ENCODE data around the gene SPR. TPM values are rescaled to one million over a fixed set of nuclear protein-coding genes. Genes with fewer than 3 reads are reported as not detected.

The SPR gene
- polyA plus RNA-seq, 3 donors = 10.4 to 14.5 (median 13.6) TPM

DNA sequence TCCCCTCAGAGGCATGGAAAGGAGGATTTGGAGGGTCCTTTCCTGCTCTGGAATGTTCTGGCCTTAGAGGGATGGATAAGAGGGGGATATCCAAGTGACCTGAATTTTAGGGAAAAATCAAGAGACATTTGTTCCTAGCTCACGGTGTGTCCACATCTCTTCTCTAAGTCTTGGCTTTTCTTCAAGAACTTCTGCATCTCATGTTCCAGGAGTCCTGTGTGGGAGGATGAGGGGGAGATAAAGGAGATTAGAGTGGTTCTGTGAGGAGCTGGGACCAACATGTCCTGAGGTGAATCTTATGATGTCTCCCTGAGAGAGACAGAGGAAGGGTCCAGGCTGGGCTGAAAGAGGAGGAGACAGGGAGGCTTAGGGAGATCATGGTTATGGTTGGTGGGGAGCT, 41.8 kb downstream of the SPR start:
- DNase-seq (ENCODE audit: low read depth in 3 of 3, low spot score in 2 of 3) = no peak

DNA sequence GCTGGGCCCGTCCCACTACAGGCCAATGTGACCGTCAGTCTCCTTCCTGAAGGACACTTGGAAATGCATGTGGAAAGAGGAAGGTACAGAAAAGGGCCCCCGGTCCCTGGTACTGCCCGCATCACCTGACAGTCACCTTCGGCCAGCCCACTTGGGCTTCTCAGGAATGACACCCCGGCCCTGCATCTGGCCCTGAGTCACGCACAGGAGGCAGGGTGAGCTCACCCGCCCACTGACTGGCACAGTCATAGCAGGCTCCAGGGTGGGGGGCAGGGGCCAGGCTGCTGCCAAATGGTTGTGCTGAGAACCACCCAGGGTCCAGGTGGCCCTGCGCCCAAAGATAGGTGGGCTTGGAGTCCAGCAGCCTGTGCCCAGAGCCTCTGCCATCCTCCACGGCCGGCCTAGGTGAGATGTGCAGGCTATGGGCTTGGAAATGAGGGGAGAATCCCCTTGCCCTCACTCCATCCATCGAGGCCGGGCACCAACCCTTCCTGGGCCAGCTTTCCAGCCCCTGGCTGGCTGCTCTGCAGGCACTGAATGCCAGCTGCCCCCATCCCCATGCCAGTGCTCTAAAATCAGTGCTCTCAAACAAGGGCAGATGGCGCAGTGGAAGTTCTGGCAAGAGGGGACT, 44.2 kb downstream of the SPR start:
- no peak for DNase-seq (ENCODE audit: low read depth in 3 of 3, low spot score in 2 of 3)

- DNase-seq (ENCODE audit: low read depth in 3 of 3, low spot score in 2 of 3) = no peak
These were observed 45.0 kb downstream of the SPR start for GRCh38 chr2:72932045-72932740.

DNA sequence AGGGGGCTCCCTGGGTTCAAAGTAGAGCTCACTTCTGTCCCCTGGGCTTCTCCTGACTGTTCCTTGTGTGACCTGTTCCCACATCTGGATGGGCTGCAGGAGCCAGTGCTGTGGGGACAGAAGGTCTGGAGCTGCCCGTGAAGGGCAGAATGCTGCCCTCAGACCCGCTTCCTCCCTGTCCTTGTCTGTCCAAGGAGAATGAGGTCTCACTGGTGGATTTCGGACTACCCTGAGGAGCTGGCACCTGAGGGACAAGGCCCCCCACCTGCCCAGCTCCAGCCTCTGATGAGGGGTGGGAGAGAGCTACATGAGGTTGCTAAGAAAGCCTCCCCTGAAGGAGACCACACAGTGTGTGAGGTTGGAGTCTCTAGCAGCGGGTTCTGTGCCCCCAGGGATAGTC, 45.6 kb downstream of the SPR start:
- DNase-seq (ENCODE audit: low read depth in 3 of 3, low spot score in 2 of 3) = no peak

DNA sequence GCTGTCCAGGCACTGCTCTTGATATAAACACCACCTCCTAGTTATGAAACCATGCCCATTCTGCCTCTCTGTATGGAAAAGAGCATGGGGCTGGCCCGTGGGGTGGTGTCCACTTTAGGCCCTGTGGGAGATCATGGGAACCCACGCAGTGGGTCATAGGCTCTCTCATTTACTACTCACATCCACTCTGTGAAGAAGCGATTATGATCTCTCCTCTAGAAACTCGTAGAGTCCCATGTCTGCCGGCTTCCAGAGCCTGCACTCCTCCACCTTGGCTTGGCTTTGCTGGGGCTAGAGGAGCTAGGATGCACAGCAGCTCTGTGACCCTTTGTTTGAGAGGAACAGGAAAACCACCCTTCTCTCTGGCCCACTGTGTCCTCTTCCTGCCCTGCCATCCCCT, 46.0 kb downstream of the SPR start:
- no peak for DNase-seq (ENCODE audit: low read depth in 3 of 3, low spot score in 2 of 3)

DNA sequence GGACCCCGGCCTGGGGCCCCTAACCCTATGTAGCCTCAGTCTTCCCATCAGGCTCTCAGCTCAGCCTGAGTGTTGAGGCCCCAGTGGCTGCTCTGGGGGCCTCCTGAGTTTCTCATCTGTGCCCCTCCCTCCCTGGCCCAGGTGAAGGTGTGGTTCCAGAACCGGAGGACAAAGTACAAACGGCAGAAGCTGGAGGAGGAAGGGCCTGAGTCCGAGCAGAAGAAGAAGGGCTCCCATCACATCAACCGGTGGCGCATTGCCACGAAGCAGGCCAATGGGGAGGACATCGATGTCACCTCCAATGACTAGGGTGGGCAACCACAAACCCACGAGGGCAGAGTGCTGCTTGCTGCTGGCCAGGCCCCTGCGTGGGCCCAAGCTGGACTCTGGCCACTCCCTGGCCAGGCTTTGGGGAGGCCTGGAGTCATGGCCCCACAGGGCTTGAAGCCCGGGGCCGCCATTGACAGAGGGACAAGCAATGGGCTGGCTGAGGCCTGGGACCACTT, 46.5 kb downstream of the SPR start:
- DNase-seq (ENCODE audit: low read depth in 3 of 3, low spot score in 2 of 3) = no peak

- no peak for DNase-seq (ENCODE audit: low read depth in 3 of 3, low spot score in 2 of 3)
These were observed 47.7 kb downstream of the SPR start for GRCh38 chr2:72934683-72935610.

- DNase-seq (ENCODE audit: low read depth in 3 of 3, low spot score in 2 of 3) = no peak
These were observed 48.4 kb downstream of the SPR start for GRCh38 chr2:72935611-72935957.

DNA sequence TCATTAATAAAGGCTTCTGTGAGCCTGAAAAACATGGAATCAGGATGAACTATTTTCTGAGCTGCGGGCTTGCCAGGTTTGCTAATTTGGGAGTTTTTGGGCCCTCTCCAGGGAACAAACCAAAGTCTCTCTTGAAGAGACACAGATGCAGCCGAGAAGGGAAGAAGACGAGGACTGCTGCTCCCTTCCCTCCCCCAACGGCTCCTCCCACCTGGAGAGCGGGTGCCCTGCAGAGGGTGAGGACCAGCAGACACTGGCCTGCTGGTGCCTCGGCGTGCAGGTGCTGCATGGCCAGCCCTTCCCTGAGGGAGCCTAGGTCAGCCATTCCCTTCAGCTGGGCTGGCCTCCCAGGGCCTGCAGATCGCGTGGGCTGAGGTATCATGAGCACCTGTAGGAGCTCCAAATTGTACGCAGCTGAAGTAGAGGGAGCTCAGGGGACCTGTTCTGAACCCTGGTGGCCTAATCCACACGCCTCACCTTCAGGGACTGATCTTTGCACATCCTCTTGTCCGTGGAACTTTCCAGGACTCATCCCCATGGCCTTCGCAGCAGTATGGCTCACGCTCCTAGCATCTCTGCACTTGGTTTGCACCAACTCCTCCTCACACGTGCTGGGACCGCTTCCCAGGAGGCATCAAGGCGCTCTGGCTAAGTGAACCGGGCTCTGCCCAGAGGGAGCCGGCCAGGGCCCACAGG, 49.6 kb downstream of the SPR start:
- DNase-seq (ENCODE audit: low read depth in 3 of 3, low spot score in 2 of 3) = no peak

DNA sequence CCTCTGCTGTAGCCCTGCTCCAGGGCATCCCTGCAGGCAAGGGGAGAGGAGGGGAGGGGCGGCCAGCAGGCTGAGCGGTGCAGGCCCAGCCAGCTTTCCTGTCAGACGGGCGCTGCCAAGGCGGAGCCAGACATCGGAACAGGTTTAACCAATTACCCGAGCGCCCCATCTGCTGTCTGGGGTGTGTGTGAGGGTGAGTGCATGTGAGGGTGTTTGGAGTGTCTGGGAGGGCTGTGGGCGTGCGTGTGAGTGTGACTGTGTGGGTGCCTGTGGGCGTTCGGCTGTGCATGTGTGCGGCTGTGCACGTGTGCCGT, 50.1 kb downstream of the SPR start:
- no peak for DNase-seq (ENCODE audit: low read depth in 3 of 3, low spot score in 2 of 3)

GRCh38 chr2:72938455-72938854, 51.2 kb downstream of the SPR start:
- no peak for DNase-seq (ENCODE audit: low read depth in 3 of 3, low spot score in 2 of 3)

GRCh38 chr2:72940361-72940760, 53.2 kb downstream of the SPR start:
- DNase-seq (ENCODE audit: low read depth in 3 of 3, low spot score in 2 of 3) = no peak

- DNase-seq (ENCODE audit: low read depth in 3 of 3, low spot score in 2 of 3) = no peak
These were observed 53.6 kb downstream of the SPR start for GRCh38 chr2:72940786-72941185.

Other genes with a start within 250 kb of the SPR start
- gene EXOC6B, start 61.4 kb upstream of the SPR start, polyA plus RNA-seq (ENCODE audit: insufficient read length in 3 of 3) = 10 to 100 TPM; 23.6 to 25.8 (median 24.0) TPM
- 10 to 100 TPM; 42.0 to 47.6 (median 42.9) TPM for gene EMX1, start 30.1 kb downstream of the SPR start, polyA plus RNA-seq (ENCODE audit: insufficient read length in 3 of 3)
- gene SFXN5, start 184.3 kb downstream of the SPR start, polyA plus RNA-seq (ENCODE audit: insufficient read length in 3 of 3) = 10 to 100 TPM; 23.2 to 25.7 (median 23.9) TPM
- gene RAB11FIP5, start 225.5 kb downstream of the SPR start, polyA plus RNA-seq (ENCODE audit: insufficient read length in 3 of 3) = 10 to 100 TPM; 39.9 to 45.0 (median 40.3) TPM